NCI-H2171 treated with DMSO at 0.1 percent for 48 hours (cell line): ENCODE data around the gene PRLR.
"Not testable (repeated sequence)": the region's sequence is repeated elsewhere in the genome, so short reads cannot be mapped to it uniquely, and the experiment has no call there.

Experiments
- DNase-seq: peaks from one replicate; lab custom pipeline; 2025; lab: John Stamatoyannopoulos, UW

Gene PRLR

GRCh38 chr5:35195472-35195852 lies 34.8 kb downstream of the PRLR start:
- DNase-seq, result no peak

DNA sequence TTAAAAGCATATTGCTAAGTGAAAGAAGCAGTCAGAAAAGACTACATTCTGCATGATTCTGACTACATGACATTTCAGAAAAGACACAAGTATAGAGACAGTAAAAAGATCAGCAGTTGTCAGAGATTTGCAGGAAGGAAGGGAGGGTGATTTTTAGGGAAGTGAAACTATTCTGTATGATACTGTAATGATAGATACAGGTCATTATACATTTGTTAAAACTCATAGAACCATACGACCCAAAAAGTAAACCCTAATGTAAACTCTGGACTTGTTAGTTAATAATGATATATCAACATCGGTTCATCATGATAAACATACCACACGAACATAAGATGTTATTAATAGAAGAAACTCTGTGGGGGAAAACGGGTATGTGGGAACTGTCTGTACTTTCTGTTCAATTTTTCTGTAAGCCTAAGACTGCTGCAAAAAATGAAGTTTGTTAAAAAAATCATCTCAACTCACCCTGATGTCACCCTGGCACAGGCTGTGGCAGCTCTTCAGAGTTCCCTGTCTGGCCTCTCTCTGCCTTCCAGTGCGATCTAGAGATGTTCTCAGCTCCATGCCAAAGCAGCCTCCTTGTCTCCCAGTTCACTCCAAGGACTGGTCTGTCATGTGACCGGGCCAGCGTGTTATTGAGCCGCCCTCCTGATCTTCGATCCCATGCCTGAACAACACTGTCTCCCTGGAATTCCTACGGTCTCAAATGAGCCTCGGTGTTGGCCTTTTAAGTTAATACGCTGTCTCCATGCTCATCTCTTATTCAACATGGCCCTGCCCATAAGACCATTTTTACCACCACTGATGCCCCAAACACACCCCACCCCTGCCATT lies 35.4 kb downstream of the PRLR start:
- DNase-seq, result no peak

GRCh38 chr5:35192506-35192905 lies 37.8 kb downstream of the PRLR start:
- no peak for DNase-seq

- DNase-seq, result not testable (repeated sequence)
Measured at GRCh38 chr5:35189801-35190200, 40.5 kb downstream of the PRLR start.

DNA sequence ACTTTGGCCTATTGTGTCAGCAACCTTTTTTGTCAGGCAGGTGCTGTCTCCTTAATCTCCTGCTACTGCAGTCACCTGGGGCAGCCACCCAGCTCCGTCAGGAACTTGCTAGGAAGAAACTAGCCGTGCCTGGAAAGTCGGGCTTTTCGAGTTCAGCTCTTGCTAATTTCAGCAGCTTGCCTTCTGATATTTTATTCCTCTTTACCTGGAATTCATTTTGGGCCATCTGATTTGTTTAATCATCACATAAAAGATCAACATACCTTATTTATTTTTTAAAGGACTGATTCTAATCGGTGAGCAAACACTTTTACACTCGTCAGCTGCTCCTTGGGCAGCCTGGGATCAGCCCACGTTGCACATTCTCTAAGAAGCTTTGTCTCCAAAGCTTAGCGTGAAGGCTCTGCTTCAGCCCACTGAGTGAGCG lies 42.2 kb downstream of the PRLR start:
- DNase-seq, result no peak

DNA sequence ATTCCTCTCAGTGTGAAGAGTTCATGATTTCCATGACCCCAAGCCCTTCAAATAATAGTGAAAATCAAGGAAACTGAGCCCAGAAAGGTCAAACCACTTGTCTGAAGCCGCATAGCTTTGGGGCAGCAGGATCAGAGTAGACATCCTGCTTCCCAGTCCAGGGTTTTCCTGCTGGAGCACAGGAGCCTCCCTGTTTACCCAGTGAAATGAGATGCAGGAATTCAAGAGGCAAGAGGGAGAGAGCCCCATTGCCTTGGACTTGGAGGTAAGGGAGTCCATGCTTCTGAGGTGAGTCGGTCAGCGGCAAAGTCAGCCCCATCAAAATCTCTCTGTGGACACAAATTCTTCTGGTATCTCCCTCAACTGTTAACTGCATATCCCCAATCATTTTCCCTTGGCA lies 42.7 kb downstream of the PRLR start:
- not testable (repeated sequence) for DNase-seq

DNA sequence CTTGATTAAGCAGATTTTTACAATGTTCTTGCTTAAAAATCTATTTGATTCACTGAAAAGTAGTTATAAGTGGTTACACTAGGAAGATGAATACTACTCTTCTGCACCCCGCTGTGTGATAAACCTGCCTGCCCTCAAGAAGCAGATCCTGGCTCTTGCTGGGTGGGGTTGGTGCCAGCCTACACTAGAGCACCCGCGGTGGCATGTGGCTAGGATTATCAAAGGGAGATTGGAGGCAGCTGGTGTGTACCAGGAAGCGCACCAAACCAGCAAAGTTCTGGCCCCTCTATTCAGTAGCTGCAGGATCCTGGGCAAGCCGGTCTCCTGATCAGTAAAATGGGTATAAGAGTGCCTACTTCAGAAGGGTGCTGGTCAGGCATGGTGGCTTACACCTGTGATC lies 43.5 kb downstream of the PRLR start:
- DNase-seq, result no peak

DNA sequence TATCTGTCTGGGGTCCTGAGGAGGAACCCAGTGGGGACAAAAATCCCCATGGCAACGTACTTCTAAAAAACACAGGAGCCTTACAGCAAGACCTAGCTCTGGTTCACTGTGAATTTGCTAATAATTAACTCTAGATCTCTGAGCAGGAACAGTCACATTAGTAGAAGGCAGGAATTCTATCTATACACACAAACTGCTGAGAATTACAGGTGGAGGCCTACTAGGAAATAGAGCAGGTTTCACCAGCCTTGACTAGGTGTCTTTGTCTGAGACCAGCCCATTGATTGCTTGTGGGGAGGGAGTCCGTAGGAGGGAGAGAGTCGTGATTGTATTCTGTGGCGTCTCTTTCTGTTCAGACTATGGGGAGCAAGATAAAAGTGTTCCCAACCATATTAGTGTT lies 44.8 kb downstream of the PRLR start:
- no peak for DNase-seq

DNA sequence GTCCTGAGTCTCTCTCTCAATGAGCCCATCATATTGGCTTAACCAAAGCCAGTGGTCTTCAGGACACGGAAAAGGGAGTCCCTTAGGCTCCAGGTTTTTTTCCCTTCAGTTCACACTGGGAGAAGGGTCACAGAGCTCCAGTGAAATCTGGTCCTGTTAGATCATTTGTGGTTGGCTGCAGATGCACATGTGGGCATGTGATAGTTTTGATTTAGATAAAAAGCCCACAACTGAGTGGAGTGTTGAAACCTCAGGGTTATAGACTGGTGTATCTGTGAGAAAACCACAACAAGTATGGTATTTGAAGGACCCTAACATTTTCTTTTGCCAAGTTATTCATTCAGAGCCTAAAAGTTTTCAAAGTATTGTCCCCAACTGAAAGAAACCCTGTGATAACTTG lies 46.7 kb downstream of the PRLR start:
- no peak for DNase-seq

GRCh38 chr5:35182910-35183535 lies 47.3 kb downstream of the PRLR start:
- peak; percentile 7 for DNase-seq

- no peak for DNase-seq
Measured at GRCh38 chr5:35182486-35182885, 47.8 kb downstream of the PRLR start.

GRCh38 chr5:35180046-35180445 lies 50.2 kb downstream of the PRLR start:
- DNase-seq, result no peak

DNA sequence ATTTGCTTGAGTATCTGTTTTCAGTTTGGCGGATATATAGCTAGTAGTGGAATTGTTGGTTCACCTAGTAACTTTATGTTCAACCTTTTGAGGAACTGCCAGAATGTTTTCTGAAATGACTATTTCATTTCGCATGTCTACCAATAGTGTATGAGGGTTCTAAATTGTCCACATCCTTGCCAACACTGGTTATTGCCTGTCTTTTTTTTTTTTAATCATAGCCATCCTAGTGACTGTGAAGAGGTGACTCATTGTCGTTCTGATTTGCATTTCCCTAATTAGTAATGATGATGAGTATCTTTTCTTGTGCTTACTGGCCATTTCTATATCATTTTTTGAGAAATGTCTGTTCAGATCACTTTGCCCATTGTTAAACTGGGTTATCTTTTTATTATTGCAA lies 52.5 kb downstream of the PRLR start:
- DNase-seq, result no peak

GRCh38 chr5:35172533-35172932 lies 57.8 kb downstream of the PRLR start:
- DNase-seq, result no peak

- no peak for DNase-seq
Measured at GRCh38 chr5:35171991-35172390, 58.3 kb downstream of the PRLR start.

- DNase-seq, result no peak
Measured at GRCh38 chr5:35171078-35171477, 59.2 kb downstream of the PRLR start.

GRCh38 chr5:35166043-35166442 lies 64.2 kb downstream of the PRLR start:
- no peak for DNase-seq

DNA sequence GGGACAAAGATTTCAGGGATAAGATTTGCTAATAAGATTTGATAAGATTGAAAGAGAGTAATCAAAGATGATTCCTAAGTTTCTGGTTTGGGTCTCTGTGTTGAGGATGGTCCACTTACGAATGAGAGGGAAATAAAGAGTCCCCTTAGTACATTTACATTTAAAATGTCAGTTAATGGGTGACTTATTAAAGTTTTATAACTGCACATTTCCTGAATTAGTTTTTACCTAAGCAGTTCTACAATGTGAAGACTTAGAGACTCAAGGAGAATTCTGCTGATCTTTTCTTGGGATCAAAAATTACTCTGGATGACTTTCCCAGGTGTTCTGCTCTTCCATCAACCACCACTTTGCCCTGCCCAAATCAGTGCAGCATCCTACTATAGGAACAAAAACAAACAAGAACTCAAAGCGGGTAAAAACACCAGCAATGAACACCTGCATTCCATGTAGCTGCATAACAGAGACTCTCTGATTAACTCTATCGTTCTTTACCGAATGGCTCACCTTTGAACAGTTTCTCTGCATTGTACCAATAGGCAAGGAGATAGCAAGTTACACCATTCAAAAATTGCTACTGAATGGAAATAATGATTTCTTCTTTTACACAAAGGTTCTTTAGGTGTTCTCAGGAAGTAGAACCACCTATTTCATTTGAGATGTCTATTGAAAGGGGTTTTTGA lies 65.3 kb downstream of the PRLR start:
- DNase-seq, result no peak

DNA sequence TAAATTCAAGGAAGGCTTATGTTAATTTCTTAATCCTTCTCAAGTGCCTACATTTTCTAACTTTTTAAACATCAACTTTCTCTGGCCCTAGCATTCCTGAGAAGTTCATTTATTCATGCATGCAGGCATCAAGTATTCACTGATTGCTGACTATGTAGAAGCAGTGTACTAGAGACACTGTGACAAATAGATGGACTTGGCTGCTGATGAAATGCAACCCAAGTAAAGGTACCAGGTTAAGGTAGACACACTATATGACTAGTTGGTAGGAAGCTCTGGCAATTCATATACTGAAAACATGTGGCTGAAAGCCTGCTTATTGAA lies 66.6 kb downstream of the PRLR start:
- DNase-seq, result no peak

GRCh38 chr5:35162848-35163709 lies 67.2 kb downstream of the PRLR start:
- no peak for DNase-seq

GRCh38 chr5:35161652-35162273 lies 68.5 kb downstream of the PRLR start:
- no peak for DNase-seq
